Left lung (tissue), 10 donors: Measurements from ENCODE around the gene ACP1. TPM values are rescaled to one million over a fixed set of nuclear protein-coding genes. Genes with fewer than 3 reads are reported as not detected.

Experiments used
- ATAC-seq: fragments of 200-7000 bp; cut with Tn5 transposase; one replicate; pipeline ENCODE4 v1.9.1; 2020; ENCODE audit warnings: moderate library complexity
- DNase-seq, 4 donors: peaks; one replicate each; pipeline ENCODE4 v3.0.0-alpha.2; 2013 to 2020
- H3K27ac ChIP-seq, 2 donors: fragments of 200-600 bp; sonication (generic) in 1 of 2; one replicate each; pipeline versions ENCODE4 v1.5.0 to v1.8.0; 2020 to 2021
- H3K27me3 ChIP-seq, 2 donors: fragments of 200-600 bp; sonication (generic) in 1 of 2; one replicate each; pipeline versions ENCODE4 v1.5.0 to v1.8.0; 2020 to 2021
- H3K36me3 ChIP-seq, 2 donors: fragments of 200-600 bp; sonication (generic) in 1 of 2; one replicate each; pipeline versions ENCODE4 v1.5.0 to v1.8.0; 2020 to 2021
- H3K4me1 ChIP-seq, 2 donors: fragments of 200-600 bp; one replicate each; pipeline ENCODE4 v1.8.0; 2021
- H3K4me3 ChIP-seq, 2 donors: fragments of 200-600 bp; sonication (generic) in 1 of 2; one replicate each; pipeline versions ENCODE4 v1.5.0 to v1.8.0; 2020 to 2021; ENCODE audit warnings: mild to moderate bottlenecking in 1 of 2
- H3K9me3 ChIP-seq, 2 donors: fragments of 200-600 bp; sonication (generic) in 1 of 2; one replicate each; pipeline versions ENCODE4 v1.5.0 to v1.8.0; 2020 to 2021
- intact Hi-C, 2 donors: fragments of 100-400 bp; cut with DNase I; formaldehyde crosslinking; loops; one replicate each; pipeline versions ENCODE4 v1.11.2 to v1.14.2; 2022
- polyA plus RNA-seq, 6 donors: library from polyadenylated mRNA; unstranded; fragments of 120-200 nt; gene quantifications; one replicate each; pipeline ENCODE4 v1.2.1, GENCODE V29; 2013; ENCODE audit not compliant: insufficient read length in 6 of 6
- total RNA-seq, 2 donors: library from RNA; stranded (reverse); fragmentation: NEBNext Ultra II Directional; extraction: Animal tissue kit (Norgen Biotek cat#: 25700); gene quantifications; one replicate each; pipeline ENCODE4 v1.2.1, GENCODE V29; 2021
- TF ChIP-seq, protein P1 (sequence below), 2 donors: fragments of 200-600 bp; sonication (generic) in 1 of 2; IDR thresholded peaks; one replicate each; pipeline versions ENCODE4 v1.5.0 to v1.8.0; 2021; ENCODE audit warnings: antibody characterized with exemption in 2 of 2
- donor health status: DM: no; HTN: yes; CAD: no.
- donor health status: DM: no; HTN: no; CAD: no.

ACP1 gene
- total and polyA plus RNA-seq, 8 donors = 76.5 to 162 (median 144) TPM

DNA sequence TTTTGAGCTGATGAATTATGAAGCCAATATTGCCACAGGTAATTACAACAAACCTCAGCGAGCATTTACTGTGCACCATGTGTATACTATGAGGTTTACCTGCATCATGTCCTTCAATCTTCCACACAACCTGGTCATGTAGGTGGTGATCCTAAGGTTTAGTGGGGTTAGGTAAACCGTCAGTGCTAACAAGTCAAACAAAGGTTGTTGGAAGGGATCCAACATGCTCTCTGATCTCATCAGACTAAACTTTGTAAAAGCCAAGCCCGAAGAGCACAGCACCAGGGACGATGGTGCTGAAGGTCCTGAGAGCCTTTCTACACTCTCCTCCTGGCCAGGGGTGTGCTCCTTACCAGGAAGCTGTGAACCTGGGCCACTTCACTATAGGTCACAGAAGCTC, 30.3 kb upstream of the ACP1 start:
- H3K36me3 ChIP-seq = peaks cover 0 to 26% of the 10 kb centered on the region in 2 donors
- H3K4me3 ChIP-seq = no peak overlapping the region
- no peak for ATAC-seq
- no peak for DNase-seq
- no peaks in the 10 kb centered on the region for H3K9me3 ChIP-seq
- intact Hi-C loops = no loop called here
- no peak overlapping the region for H3K27ac ChIP-seq
- TF ChIP-seq, protein P1, sequence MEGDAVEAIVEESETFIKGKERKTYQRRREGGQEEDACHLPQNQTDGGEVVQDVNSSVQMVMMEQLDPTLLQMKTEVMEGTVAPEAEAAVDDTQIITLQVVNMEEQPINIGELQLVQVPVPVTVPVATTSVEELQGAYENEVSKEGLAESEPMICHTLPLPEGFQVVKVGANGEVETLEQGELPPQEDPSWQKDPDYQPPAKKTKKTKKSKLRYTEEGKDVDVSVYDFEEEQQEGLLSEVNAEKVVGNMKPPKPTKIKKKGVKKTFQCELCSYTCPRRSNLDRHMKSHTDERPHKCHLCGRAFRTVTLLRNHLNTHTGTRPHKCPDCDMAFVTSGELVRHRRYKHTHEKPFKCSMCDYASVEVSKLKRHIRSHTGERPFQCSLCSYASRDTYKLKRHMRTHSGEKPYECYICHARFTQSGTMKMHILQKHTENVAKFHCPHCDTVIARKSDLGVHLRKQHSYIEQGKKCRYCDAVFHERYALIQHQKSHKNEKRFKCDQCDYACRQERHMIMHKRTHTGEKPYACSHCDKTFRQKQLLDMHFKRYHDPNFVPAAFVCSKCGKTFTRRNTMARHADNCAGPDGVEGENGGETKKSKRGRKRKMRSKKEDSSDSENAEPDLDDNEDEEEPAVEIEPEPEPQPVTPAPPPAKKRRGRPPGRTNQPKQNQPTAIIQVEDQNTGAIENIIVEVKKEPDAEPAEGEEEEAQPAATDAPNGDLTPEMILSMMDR (IDR thresholded peaks at IDR 0.05) = no peak
- H3K4me1 ChIP-seq = no peaks in the 10 kb centered on the region
- H3K27me3 ChIP-seq = no peaks in the 10 kb centered on the region

DNA sequence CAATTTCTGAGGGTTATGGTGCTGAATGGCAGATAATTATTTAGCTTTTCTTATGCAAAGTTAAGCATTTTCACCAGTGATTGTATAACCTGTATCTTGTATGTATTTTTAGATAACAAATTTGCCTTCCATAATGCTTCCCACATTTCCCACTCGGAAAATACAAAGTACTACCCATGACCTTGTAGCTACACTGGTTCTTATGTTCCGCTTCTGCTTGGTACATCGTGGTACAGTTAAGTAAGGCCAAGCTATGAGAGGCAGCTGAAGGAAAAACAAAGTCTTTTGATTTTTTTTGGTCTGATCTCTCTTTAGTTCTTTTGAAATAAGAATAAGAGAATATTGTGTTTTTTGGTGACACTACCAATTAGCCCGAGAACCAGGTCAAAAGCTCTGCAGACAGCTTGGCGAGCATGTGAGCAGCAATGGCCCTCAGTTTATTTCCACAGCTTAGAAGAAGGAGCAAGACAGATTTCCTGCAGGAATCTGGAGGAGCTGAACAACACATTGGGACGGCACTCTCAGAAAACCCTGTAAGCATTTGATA, 27.7 kb upstream of the ACP1 start:
- ATAC-seq (no peak), DNase-seq (no peak)
- Histone ChIP-seq H3K36me3 (peaks cover 0 to 22% of the 10 kb centered on the region in 2 donors), H3K27me3 (no peaks in the 10 kb centered on the region), H3K27ac (no peak overlapping the region), H3K4me3 (no peak overlapping the region), H3K4me1 (no peaks in the 10 kb centered on the region), H3K9me3 (no peaks in the 10 kb centered on the region)
- intact Hi-C loops = no loop called here
- TF ChIP-seq, protein P1 (IDR thresholded peaks at IDR 0.05) = no peak

DNA sequence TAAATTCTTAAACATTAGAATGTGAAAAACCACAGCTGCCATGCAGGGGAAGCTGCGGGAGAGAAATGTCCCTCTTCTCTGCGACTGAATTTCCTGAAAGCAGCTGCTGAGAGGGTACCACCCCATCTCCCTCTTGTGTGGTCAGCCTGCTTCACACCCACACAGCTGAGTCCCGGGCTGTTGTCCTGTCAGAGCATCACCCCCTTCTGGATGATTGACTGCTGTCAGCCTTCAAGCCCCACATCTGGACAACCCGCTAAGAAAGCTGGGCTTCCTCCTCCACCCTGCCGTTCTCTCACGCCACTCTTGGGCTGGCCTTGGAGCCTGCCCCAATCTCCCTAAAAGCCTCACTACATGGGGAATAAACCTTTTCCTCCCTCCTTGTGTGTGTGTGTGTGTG, 26.9 kb upstream of the ACP1 start:
- intact Hi-C loops = no loop called here
- H3K36me3 ChIP-seq = peaks cover 0 to 27% of the 10 kb centered on the region in 2 donors
- ATAC-seq (no peak), DNase-seq (no peak)
- no peaks in the 10 kb centered on the region for H3K9me3 ChIP-seq
- TF ChIP-seq, protein P1 (IDR thresholded peaks at IDR 0.05) = no peak
- H3K27ac ChIP-seq = no peak overlapping the region
- no peak overlapping the region for H3K4me3 ChIP-seq
- H3K27me3 ChIP-seq = no peaks in the 10 kb centered on the region
- no peaks in the 10 kb centered on the region for H3K4me1 ChIP-seq

DNA sequence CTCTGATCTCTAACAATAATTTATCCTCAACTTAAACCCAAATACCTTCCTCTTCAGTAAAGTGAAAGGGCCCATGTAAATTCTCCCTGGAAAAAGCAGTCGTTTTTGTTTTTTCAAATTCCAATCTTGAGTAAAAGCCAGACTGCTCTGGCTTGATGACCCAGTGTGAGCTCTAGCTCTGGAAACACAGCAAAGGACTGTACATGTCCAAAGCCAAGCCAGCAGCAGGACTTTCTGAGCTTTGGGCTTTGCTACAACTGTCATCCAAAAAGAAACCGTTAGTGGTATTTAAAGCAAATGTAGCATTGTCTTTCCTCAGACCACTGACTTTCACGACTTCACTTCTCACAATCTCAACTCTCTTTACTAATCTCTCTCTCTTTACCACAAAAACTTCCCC, 26.3 kb upstream of the ACP1 start:
- intact Hi-C loops = no loop called here
- Histone ChIP-seq H3K27me3 (no peaks in the 10 kb centered on the region), H3K9me3 (no peaks in the 10 kb centered on the region), H3K36me3 (peaks cover 0 to 28% of the 10 kb centered on the region in 2 donors), H3K4me1 (no peaks in the 10 kb centered on the region), H3K27ac (no peak overlapping the region), H3K4me3 (no peak overlapping the region)
- no peak for ATAC-seq
- TF ChIP-seq, protein P1 (IDR thresholded peaks at IDR 0.05) = no peak
- DNase-seq = peak in 1 of 4 donors; percentile 32

DNA sequence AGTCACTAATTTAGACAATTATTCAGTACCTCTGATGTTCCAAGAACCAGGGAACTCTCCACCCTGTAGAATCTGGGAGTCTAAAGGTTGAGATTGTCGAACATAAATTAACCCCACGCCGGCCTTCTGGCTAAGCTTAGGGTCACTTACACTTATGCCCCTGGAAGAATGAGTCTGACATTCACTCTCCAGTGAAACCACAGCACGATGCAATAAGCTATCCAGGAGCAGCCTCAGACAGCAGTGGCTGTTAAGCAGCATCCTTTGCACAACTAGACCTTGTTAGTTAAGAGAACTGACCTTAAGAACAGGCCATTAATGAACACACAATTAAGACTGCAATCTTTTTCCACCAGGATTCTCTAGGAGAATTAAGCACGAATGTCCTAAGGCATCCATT, 25.9 kb upstream of the ACP1 start:
- H3K4me3 ChIP-seq = no peak overlapping the region
- H3K9me3 ChIP-seq = no peaks in the 10 kb centered on the region
- ATAC-seq (no peak), DNase-seq (no peak)
- H3K27ac ChIP-seq = no peak overlapping the region
- H3K36me3 ChIP-seq = peaks cover 0 to 28% of the 10 kb centered on the region in 2 donors
- H3K4me1 ChIP-seq = no peaks in the 10 kb centered on the region
- TF ChIP-seq, protein P1 (IDR thresholded peaks at IDR 0.05) = no peak
- H3K27me3 ChIP-seq = no peaks in the 10 kb centered on the region
- intact Hi-C loops = no loop called here
